ENCODE results near the gene CD209.

- no peak for TF ChIP-seq CTCF (IDR thresholded peaks at IDR 0.05; ENCODE audit: poor library complexity)
- TF ChIP-seq EZH2 (IDR thresholded peaks at IDR 0.05; ENCODE audit: borderline replicate concordance): no peak
These were observed 42.1 kb upstream of the CD209 start for GRCh38 chr19:7789447-7789846.

All from hepatocyte (in vitro differentiated cells).